Activated T-cell treated with anti-CD3 and anti-CD28 coated beads, Interleukin-2, amount 50 U/mL, for 4 hours (primary cell): ENCODE results near the gene SYT13. TPM values are rescaled to one million over a fixed set of nuclear protein-coding genes. Genes with fewer than 3 reads are reported as not detected.

Experiments used
- ATAC-seq, 2 donors: fragments of 200-7000 bp; cut with Tn5 transposase; one replicate each; pipeline ENCODE4 v1.10.0; 2021
- DNase-seq: peaks from one replicate; pipeline ENCODE4 v3.0.0-alpha.2; 2020
- H3K27me3 Mint-ChIP-seq: one replicate; pipeline ENCODE4 v1.8.0; 2021; ENCODE audit warnings: low read depth, mixed read lengths
- H3K36me3 Mint-ChIP-seq: one replicate; pipeline ENCODE4 v1.8.0; 2022; ENCODE audit warnings: mixed read lengths; ENCODE audit not compliant: insufficient read depth
- H3K4me1 Mint-ChIP-seq: one replicate; pipeline ENCODE4 v1.8.0; 2021; ENCODE audit warnings: low read depth, mixed read lengths
- H3K4me3 Mint-ChIP-seq: one replicate; pipeline ENCODE4 v1.8.0; 2021; ENCODE audit warnings: mild to moderate bottlenecking, moderate library complexity, mixed read lengths
- H3K9me3 Mint-ChIP-seq: one replicate; pipeline ENCODE4 v1.8.0; 2021; ENCODE audit warnings: mixed read lengths
- total RNA-seq, 3 donors: library from RNA; stranded (reverse); gene quantifications; one replicate each; pipeline ENCODE4 v1.2.1, GENCODE V29; 2021

SYT13 gene
- total RNA-seq, 3 donors from 2014 or later, result 0.05 TPM; not detected in 2

- no peak overlapping the region for H3K4me3 Mint-ChIP-seq
- no peak for DNase-seq
- no peak for ATAC-seq
- no peaks in the 10 kb centered on the region for H3K9me3 Mint-ChIP-seq
- H3K4me1 Mint-ChIP-seq, result no peaks in the 10 kb centered on the region
- H3K36me3 Mint-ChIP-seq, result no peaks in the 10 kb centered on the region
- peaks cover 53% of the 10 kb centered on the region for H3K27me3 Mint-ChIP-seq
These were observed 13.4 kb downstream of the SYT13 start for GRCh38 chr11:45272701-45273100.

- DNase-seq (no peak), ATAC-seq (no peak)
- no peaks in the 10 kb centered on the region for H3K4me1 Mint-ChIP-seq
- H3K36me3 Mint-ChIP-seq, result no peaks in the 10 kb centered on the region
- H3K9me3 Mint-ChIP-seq, result no peaks in the 10 kb centered on the region
- H3K4me3 Mint-ChIP-seq, result no peak overlapping the region
- H3K27me3 Mint-ChIP-seq, result peaks cover 61% of the 10 kb centered on the region
These were observed 15.0 kb downstream of the SYT13 start for GRCh38 chr11:45270946-45271716.

GRCh38 chr11:45269678-45270077 is 16.5 kb downstream of the SYT13 start:
- Mint-ChIP-seq H3K4me1 (no peaks in the 10 kb centered on the region), H3K9me3 (no peaks in the 10 kb centered on the region), H3K27me3 (peaks cover 55% of the 10 kb centered on the region), H3K4me3 (no peak overlapping the region), H3K36me3 (no peaks in the 10 kb centered on the region)
- DNase-seq (no peak), ATAC-seq (no peak)

- Mint-ChIP-seq H3K36me3 (no peaks in the 10 kb centered on the region), H3K9me3 (no peaks in the 10 kb centered on the region), H3K4me1 (no peaks in the 10 kb centered on the region), H3K4me3 (no peak overlapping the region), H3K27me3 (peaks cover 61% of the 10 kb centered on the region)
- ATAC-seq (no peak), DNase-seq (no peak)
These were observed 18.4 kb downstream of the SYT13 start for GRCh38 chr11:45267652-45268299.

- H3K36me3 Mint-ChIP-seq, result no peaks in the 10 kb centered on the region
- H3K27me3 Mint-ChIP-seq, result peaks cover 62% of the 10 kb centered on the region
- H3K9me3 Mint-ChIP-seq, result no peaks in the 10 kb centered on the region
- DNase-seq, result no peak
- ATAC-seq, result no peak
- H3K4me1 Mint-ChIP-seq, result no peaks in the 10 kb centered on the region
- H3K4me3 Mint-ChIP-seq, result no peak overlapping the region
These were observed 19.1 kb downstream of the SYT13 start for GRCh38 chr11:45267052-45267451.

GRCh38 chr11:45266676-45267020 is 19.5 kb downstream of the SYT13 start:
- H3K36me3 Mint-ChIP-seq, result no peaks in the 10 kb centered on the region
- peaks cover 61% of the 10 kb centered on the region for H3K27me3 Mint-ChIP-seq
- DNase-seq, result no peak
- H3K4me3 Mint-ChIP-seq, result no peak overlapping the region
- H3K4me1 Mint-ChIP-seq, result no peaks in the 10 kb centered on the region
- no peak for ATAC-seq
- no peaks in the 10 kb centered on the region for H3K9me3 Mint-ChIP-seq

GRCh38 chr11:45265969-45266675 is 20.0 kb downstream of the SYT13 start:
- Mint-ChIP-seq H3K27me3 (peaks cover 58% of the 10 kb centered on the region), H3K4me3 (no peak overlapping the region), H3K9me3 (no peaks in the 10 kb centered on the region), H3K4me1 (no peaks in the 10 kb centered on the region), H3K36me3 (no peaks in the 10 kb centered on the region)
- DNase-seq (no peak), ATAC-seq (no peak)

- DNase-seq (no peak), ATAC-seq (no peak)
- H3K4me1 Mint-ChIP-seq, result no peaks in the 10 kb centered on the region
- no peak overlapping the region for H3K4me3 Mint-ChIP-seq
- no peaks in the 10 kb centered on the region for H3K9me3 Mint-ChIP-seq
- no peaks in the 10 kb centered on the region for H3K36me3 Mint-ChIP-seq
- peaks cover 59% of the 10 kb centered on the region for H3K27me3 Mint-ChIP-seq
These were observed 21.2 kb downstream of the SYT13 start for GRCh38 chr11:45264839-45265515.

- DNase-seq, result no peak
- no peaks in the 10 kb centered on the region for H3K36me3 Mint-ChIP-seq
- H3K27me3 Mint-ChIP-seq, result peaks cover 53% of the 10 kb centered on the region
- H3K4me3 Mint-ChIP-seq, result no peak overlapping the region
- no peaks in the 10 kb centered on the region for H3K9me3 Mint-ChIP-seq
- H3K4me1 Mint-ChIP-seq, result no peaks in the 10 kb centered on the region
- ATAC-seq, result no peak
These were observed 22.4 kb downstream of the SYT13 start for GRCh38 chr11:45263773-45264172.

GRCh38 chr11:45262900-45263299 is 23.2 kb downstream of the SYT13 start:
- H3K27me3 Mint-ChIP-seq, result peaks cover 49% of the 10 kb centered on the region
- no peaks in the 10 kb centered on the region for H3K36me3 Mint-ChIP-seq
- H3K4me3 Mint-ChIP-seq, result no peak overlapping the region
- no peak for ATAC-seq
- H3K9me3 Mint-ChIP-seq, result no peaks in the 10 kb centered on the region
- DNase-seq, result no peak
- no peaks in the 10 kb centered on the region for H3K4me1 Mint-ChIP-seq

- no peak overlapping the region for H3K4me3 Mint-ChIP-seq
- H3K36me3 Mint-ChIP-seq, result no peaks in the 10 kb centered on the region
- peaks cover 44% of the 10 kb centered on the region for H3K27me3 Mint-ChIP-seq
- no peaks in the 10 kb centered on the region for H3K4me1 Mint-ChIP-seq
- no peak for DNase-seq
- no peaks in the 10 kb centered on the region for H3K9me3 Mint-ChIP-seq
- ATAC-seq, result no peak
These were observed 26.1 kb downstream of the SYT13 start for GRCh38 chr11:45260071-45260470.

- Mint-ChIP-seq H3K36me3 (no peaks in the 10 kb centered on the region), H3K27me3 (peaks cover 40% of the 10 kb centered on the region), H3K9me3 (no peaks in the 10 kb centered on the region), H3K4me1 (no peaks in the 10 kb centered on the region), H3K4me3 (no peak overlapping the region)
- DNase-seq, result no peak
- ATAC-seq, result no peak
These were observed 26.5 kb downstream of the SYT13 start for GRCh38 chr11:45259592-45259991.

- Mint-ChIP-seq H3K9me3 (no peaks in the 10 kb centered on the region), H3K27me3 (peaks cover 36% of the 10 kb centered on the region), H3K36me3 (no peaks in the 10 kb centered on the region), H3K4me3 (no peak overlapping the region), H3K4me1 (no peaks in the 10 kb centered on the region)
- DNase-seq, result no peak
- ATAC-seq, result no peak
These were observed 27.1 kb downstream of the SYT13 start for GRCh38 chr11:45258982-45259530.

- no peaks in the 10 kb centered on the region for H3K4me1 Mint-ChIP-seq
- no peak for DNase-seq
- H3K36me3 Mint-ChIP-seq, result no peaks in the 10 kb centered on the region
- peaks cover 13% of the 10 kb centered on the region for H3K27me3 Mint-ChIP-seq
- H3K4me3 Mint-ChIP-seq, result no peak overlapping the region
- no peaks in the 10 kb centered on the region for H3K9me3 Mint-ChIP-seq
- ATAC-seq, result no peak
These were observed 32.1 kb downstream of the SYT13 start for GRCh38 chr11:45254070-45254469.
